ENCODE measurements around the gene AIG1. TPM values are rescaled to one million over a fixed set of nuclear protein-coding genes. Genes with fewer than 3 reads are reported as not detected.

AIG1 gene
- total RNA-seq, 1 donor from 2014 or later: 7.2 TPM

- no peak overlapping the region for H3K27ac Mint-ChIP-seq
- ATAC-seq (ENCODE audit: low read depth): no peak
- intact Hi-C loops (cut with micrococcal nuclease): no loop called here
- DNase-seq: no peak
- ChIA-PET POLR2A (no interaction called here), CTCF (no interaction called here)
- H3K4me3 Mint-ChIP-seq: no peak overlapping the region
- no peaks in the 10 kb centered on the region for H3K9me3 Mint-ChIP-seq
- H3K27me3 Mint-ChIP-seq: no peaks in the 10 kb centered on the region
- TF ChIP-seq CTCF (IDR thresholded peaks at IDR 0.05): no peak
- H3K36me3 Mint-ChIP-seq (ENCODE audit: low read depth): no peaks in the 10 kb centered on the region
- no peaks in the 10 kb centered on the region for H3K4me1 Mint-ChIP-seq
These were observed 161.6 kb downstream of the AIG1 start for GRCh38 chr6:143222310-143222709.

GRCh38 chr6:143222801-143223231 lies 162.1 kb downstream of the AIG1 start:
- Mint-ChIP-seq H3K4me3 (no peak overlapping the region), H3K27me3 (no peaks in the 10 kb centered on the region), H3K27ac (no peak overlapping the region), H3K9me3 (no peaks in the 10 kb centered on the region), H3K36me3 (ENCODE audit: low read depth) (no peaks in the 10 kb centered on the region), H3K4me1 (no peaks in the 10 kb centered on the region)
- ChIA-PET CTCF (no interaction called here), POLR2A (no interaction called here)
- ATAC-seq (ENCODE audit: low read depth) (no peak), DNase-seq (no peak)
- TF ChIP-seq CTCF (IDR thresholded peaks at IDR 0.05): no peak
- intact Hi-C loops (cut with micrococcal nuclease): no loop called here

- Mint-ChIP-seq H3K4me1 (no peaks in the 10 kb centered on the region), H3K27ac (no peak overlapping the region), H3K27me3 (no peaks in the 10 kb centered on the region), H3K9me3 (no peaks in the 10 kb centered on the region), H3K4me3 (no peak overlapping the region), H3K36me3 (ENCODE audit: low read depth) (no peaks in the 10 kb centered on the region)
- ATAC-seq (ENCODE audit: low read depth) (no peak), DNase-seq (no peak)
- POLR2A ChIA-PET: no interaction called here
- CTCF ChIA-PET: no interaction called here
- intact Hi-C loops (cut with micrococcal nuclease): no loop called here
- TF ChIP-seq CTCF (IDR thresholded peaks at IDR 0.05): no peak
These were observed 163.2 kb downstream of the AIG1 start for GRCh38 chr6:143223895-143224294.

GRCh38 chr6:143224516-143224915 lies 163.8 kb downstream of the AIG1 start:
- no peak for TF ChIP-seq CTCF (IDR thresholded peaks at IDR 0.05)
- no peaks in the 10 kb centered on the region for H3K9me3 Mint-ChIP-seq
- H3K4me3 Mint-ChIP-seq: no peak overlapping the region
- CTCF ChIA-PET: no interaction called here
- H3K27ac Mint-ChIP-seq: no peak overlapping the region
- no peak for DNase-seq
- H3K27me3 Mint-ChIP-seq: no peaks in the 10 kb centered on the region
- no peaks in the 10 kb centered on the region for H3K36me3 Mint-ChIP-seq (ENCODE audit: low read depth)
- H3K4me1 Mint-ChIP-seq: no peaks in the 10 kb centered on the region
- no peak for ATAC-seq (ENCODE audit: low read depth)
- POLR2A ChIA-PET: no interaction called here
- intact Hi-C loops (cut with micrococcal nuclease): no loop called here

GRCh38 chr6:143225929-143226328 lies 165.2 kb downstream of the AIG1 start:
- Mint-ChIP-seq H3K9me3 (no peaks in the 10 kb centered on the region), H3K36me3 (ENCODE audit: low read depth) (no peaks in the 10 kb centered on the region), H3K4me1 (no peaks in the 10 kb centered on the region), H3K4me3 (no peak overlapping the region), H3K27me3 (no peaks in the 10 kb centered on the region), H3K27ac (no peak overlapping the region)
- DNase-seq: no peak
- intact Hi-C loops (cut with micrococcal nuclease): no loop called here
- ATAC-seq (ENCODE audit: low read depth): no peak
- TF ChIP-seq CTCF (IDR thresholded peaks at IDR 0.05): no peak
- ChIA-PET CTCF (no interaction called here), POLR2A (no interaction called here)

Data from activated B cell treated with CpG ODN at 0.5 μM for 24 hours (primary cell).